Activated CD4-positive, alpha-beta T cell treated with anti-CD3 and anti-CD28 coated beads for 4 hours (primary cell): Measurements from ENCODE around the gene CST3.

ENCODE experiments used
- DNase-seq, 2 donors: peaks; one replicate each; pipeline ENCODE4 v3.0.0-alpha.2; 2020

CST3 gene

DNA sequence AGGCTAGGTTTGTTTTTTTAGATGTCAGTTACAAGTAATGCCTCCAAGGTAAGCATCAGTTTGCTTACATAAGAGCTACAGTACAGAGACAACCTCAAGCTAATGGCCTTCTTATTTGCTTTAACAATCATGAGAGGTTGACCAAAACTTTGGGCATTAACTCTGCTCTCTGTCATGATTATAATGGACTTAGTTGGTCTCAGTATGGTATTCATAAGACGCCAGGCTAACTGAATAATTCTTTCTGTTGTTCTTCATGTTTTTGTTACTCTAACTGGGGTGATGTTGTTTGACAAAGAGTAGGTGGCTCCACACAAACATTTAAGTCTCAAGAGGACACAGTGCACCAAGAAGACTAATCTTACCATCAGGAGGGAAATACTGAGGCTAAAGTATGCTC is 41.8 kb downstream of the CST3 start:
- DNase-seq: no peak

DNA sequence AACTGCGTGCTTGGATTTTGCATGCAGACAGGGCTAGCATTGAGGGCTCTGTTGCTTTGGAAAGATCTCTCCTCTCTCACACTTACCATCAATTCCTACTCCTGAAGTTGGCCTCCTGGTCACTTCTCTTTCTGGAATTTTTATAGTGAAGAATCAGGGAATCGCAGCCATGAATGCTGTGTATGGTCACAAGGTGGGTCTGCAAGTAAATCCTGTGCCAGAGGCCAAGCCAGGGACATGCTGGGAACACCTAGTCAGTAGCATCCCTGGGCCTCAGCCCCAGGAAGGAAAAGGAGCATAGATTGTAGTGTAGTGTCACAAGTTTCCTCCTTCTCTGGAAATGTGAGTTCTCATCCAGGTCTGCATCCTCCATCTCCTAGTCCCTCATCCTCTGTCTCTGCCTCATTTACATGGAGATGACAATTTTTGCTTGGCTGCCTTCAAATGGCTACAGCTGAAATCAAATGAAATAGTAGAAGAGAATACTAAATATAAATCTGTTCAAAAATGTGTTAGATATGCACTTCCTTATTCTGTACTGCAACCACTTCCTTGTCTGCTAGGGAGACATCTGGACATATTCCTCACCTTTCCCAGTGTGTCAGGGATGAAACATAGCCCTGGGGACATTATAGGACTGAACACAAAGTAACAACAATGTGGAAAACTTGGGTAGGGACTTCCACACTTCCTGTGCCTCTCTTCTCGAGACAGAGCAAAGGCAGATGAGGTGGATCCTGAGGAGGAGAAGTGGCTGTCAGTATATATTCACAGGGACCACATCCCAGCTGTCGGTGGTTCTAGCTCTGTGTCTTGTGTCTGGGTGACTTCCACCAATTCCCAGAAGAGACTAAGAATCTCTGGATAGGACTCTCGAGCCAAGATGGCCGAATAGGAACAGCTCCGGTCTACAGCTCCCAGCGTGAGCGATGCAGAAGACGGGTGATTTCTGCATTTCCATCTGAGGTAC is 49.0 kb downstream of the CST3 start:
- DNase-seq: no peak

DNA sequence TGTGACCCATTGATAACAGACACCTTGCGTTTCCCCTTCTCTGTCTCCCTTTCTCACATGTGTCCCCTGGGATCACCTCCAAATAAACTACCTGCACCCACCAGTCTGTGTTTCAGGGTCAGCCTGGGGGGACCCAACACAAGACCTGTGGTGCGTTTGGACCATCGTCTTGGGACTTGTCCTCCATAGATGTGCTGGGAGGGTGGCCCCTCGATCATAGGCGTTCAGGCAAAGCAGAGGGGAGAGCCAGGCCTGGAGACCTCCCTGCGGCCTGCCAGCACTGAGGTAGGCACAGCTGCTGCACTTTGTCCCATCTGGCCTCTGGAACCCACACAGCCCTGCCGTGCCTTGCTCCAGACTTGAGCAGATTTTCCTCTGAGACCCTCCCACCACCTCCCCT is 50.1 kb downstream of the CST3 start:
- no peak for DNase-seq

DNA sequence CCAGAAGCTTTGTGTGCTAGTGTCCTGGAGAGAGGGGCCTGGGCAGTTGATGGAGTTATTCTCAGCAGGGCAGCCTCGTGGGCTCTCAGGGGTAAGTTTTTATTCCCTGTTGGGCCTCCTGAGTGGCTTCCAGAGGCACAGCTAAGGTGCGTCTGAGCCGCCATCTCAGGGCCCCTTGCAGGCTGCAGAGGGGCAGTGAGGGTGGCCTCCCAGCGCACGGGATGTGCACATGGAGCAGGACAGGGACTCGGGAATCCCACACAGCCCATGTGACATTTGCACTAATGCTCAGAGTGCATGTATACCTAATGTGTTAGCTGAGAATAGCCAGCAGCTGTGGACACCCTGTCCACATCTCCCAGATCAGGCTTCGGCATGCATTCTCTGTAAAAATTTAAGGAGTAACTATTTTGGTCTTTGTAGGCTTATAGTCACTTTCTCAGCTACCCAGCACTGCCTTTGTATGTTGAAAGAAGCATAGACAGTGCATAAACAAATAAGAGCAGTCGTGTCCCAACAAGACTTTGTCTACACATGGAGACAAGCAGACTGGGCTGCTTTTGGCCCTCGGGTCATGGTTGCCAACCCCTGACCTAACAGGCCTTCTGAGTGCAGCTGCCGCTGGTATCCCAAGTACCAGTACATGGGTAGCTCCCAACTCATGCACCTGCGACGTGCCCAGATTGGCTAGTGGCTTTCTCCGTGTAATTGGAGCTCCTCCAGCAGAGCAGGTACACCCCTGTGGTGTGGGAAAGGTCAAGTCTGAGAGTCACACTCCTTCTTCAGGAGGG is 50.8 kb downstream of the CST3 start:
- DNase-seq: no peak

DNA sequence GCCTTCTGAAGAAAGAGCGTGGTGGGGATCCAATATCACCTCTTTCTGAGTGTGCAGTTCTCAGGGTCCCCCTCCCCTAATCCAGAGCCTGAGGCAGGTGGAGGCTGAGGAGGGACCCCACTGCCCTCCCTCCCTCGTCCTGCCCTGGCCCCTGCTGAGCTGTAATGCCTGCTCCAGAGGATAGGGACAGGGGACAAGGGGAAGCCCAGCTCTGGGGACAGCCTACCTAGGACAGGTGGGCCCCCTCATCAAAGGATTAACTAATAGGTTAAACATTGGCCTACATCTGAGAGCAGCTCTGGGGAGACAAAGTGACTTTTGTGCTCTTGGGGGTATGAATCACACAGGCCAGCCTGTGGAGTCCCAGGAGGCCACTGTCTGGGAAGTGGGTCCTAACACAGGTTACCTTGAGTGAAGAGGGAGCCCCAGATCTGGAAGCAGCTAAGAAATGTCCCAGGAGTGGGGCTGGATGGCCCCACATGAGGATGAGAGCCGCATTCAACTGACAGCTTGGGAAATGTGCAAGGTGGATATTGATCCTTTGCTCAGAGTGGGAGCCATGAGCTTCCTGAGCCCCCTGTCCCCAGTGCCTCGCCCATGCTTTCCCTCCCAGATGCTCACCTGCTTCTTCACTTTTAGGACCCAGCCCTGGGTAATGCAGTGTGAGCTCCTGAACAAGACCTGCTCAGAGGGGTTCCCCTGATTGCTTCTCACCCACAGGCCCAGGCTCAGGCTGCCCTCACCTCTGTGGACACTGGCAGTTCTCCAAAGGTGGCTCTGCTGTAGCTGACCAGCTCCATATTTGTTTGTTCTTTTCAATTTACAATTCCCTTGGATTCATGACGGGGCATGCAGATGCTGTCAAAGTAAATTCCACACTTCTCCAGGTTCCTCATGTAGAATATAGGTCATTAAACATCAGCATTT is 51.7 kb downstream of the CST3 start:
- DNase-seq: no peak

DNA sequence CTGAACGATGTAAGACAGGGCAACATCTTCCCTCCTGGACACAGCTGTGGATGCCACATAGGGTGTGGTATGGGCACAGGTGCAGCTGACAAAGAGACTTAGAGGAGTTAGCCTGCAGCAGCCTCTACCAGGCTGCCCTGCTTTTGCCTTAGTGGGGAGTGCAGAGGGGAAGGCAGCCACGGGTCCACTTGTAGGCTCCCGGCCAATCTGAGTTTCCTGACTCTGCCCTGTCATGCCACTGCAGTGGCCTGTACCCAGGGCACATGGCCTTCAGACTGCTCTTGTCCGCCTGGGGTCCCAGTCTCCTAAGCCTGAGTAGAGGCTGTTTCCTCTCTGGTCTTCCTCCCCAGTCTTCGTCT is 52.3 kb downstream of the CST3 start:
- no peak for DNase-seq

- DNase-seq: no peak
Measured at GRCh38 chr20:23584434-23585199, 53.1 kb downstream of the CST3 start.
